Coronary artery (tissue), 2 donors: ENCODE results near the gene LARGE1.

Source experiments
- DNase-seq: peaks from one replicate; pipeline ENCODE4 v3.0.0-alpha.2; 2017; ENCODE audit warnings: low spot score
- H3K27ac ChIP-seq, 2 donors: fragments of 200-600 bp; sonication (generic); one replicate each; pipeline ENCODE4 v1.5.1; 2016 to 2019
- H3K4me3 ChIP-seq: fragments of 200-600 bp; sonication (generic); 2 replicates; pipeline ENCODE4 v1.5.1; 2016; ENCODE audit warnings: mild to moderate bottlenecking, moderate library complexity
- CTCF ChIP-seq: fragments of 200-600 bp; sonication (generic); IDR thresholded peaks from one replicate; pipeline ENCODE4 v1.5.1; 2019; ENCODE audit warnings: antibody characterized with exemption

The LARGE1 gene

GRCh38 chr22:33748714-33749113, 171.6 kb downstream of the LARGE1 start:
- Histone ChIP-seq H3K4me3 (no peak overlapping the region), H3K27ac (no peak overlapping the region)
- TF ChIP-seq CTCF, result no peak
- no peak for DNase-seq

GRCh38 chr22:33747576-33748180, 172.6 kb downstream of the LARGE1 start:
- no peak for DNase-seq

GRCh38 chr22:33747029-33747428, 173.2 kb downstream of the LARGE1 start:
- DNase-seq, result no peak
- H3K27ac ChIP-seq, result no peak overlapping the region
- no peak for TF ChIP-seq CTCF
- no peak overlapping the region for H3K4me3 ChIP-seq

More at GRCh38 chr22:33747576-33748180, 172.6 kb downstream of the LARGE1 start:
- no peak overlapping the region for H3K27ac ChIP-seq
- H3K4me3 ChIP-seq, result no peak overlapping the region
- no peak for TF ChIP-seq CTCF

- H3K4me3 ChIP-seq, result no peak overlapping the region
- no peak for TF ChIP-seq CTCF
- H3K27ac ChIP-seq, result no peak overlapping the region
- DNase-seq, result no peak
These were observed 173.8 kb downstream of the LARGE1 start for GRCh38 chr22:33746501-33746928.

GRCh38 chr22:33745501-33745900, 174.8 kb downstream of the LARGE1 start:
- DNase-seq, result no peak
- no peak for TF ChIP-seq CTCF
- Histone ChIP-seq H3K27ac (no peak overlapping the region), H3K4me3 (no peak overlapping the region)

- TF ChIP-seq CTCF, result no peak
- DNase-seq, result no peak
- Histone ChIP-seq H3K27ac (no peak overlapping the region), H3K4me3 (no peak overlapping the region)
These were observed 176.5 kb downstream of the LARGE1 start for GRCh38 chr22:33743756-33744155.

GRCh38 chr22:33741025-33741424, 179.3 kb downstream of the LARGE1 start:
- Histone ChIP-seq H3K27ac (no peak overlapping the region), H3K4me3 (no peak overlapping the region)
- no peak for DNase-seq
- no peak for TF ChIP-seq CTCF
